NT2/D1 (cell line): ENCODE data around the gene CNIH3.

Experiments used
- SUZ12 ChIP-seq: IDR thresholded peaks from 2 replicates; pipeline ENCODE4 v1.6.1; 2011; ENCODE audit not compliant: insufficient read length, insufficient read depth; ENCODE audit errors: extremely low read depth
- YY1 ChIP-seq: IDR thresholded peaks from 2 replicates; pipeline ENCODE4 v1.6.1; 2011; ENCODE audit not compliant: insufficient read length, insufficient read depth
- ZNF274 ChIP-seq: IDR thresholded peaks from 2 replicates; pipeline ENCODE4 v1.6.1; 2011; ENCODE audit warnings: mild to moderate bottlenecking, low read depth, low read length

DNA sequence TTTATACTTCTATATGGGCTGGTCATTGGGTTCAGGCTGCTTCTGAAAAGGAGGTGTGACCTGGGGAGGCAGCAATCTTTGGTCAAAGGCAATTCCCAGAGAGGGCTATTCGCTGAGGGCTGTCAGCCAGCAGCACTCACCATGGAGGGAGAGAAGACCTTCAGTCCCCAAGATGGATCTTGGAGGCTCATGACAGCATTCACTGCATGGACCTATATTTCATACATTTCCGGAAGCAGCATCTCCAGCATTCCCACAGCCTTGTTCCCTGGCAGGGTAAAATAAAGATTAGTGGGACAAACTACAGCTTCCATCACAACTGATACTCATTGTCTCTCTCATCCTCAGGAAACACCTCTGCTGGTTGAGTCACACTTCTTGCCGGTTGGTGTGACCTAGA lies 146.6 kb downstream of the CNIH3 start:
- TF ChIP-seq YY1 (no peak), SUZ12 (no peak), ZNF274 (no peak)
